H1 (cell line): ENCODE data around the gene GNG12. TPM values are rescaled to one million over a fixed set of nuclear protein-coding genes. Genes with fewer than 3 reads are reported as not detected.

Experiments used
- CBX5 ChIP-seq: fragments of 300-800, 300-1000 bp; sonication (generic); IDR thresholded peaks from 2 replicates; pipeline ENCODE4 v1.7.1; 2016; ENCODE audit warnings: antibody characterized with exemption, low read length, low read depth
- polyA plus RNA-seq, 7 experiments: library from polyadenylated mRNA; depleted of rRNA in 3 of 7; stranded (reverse) in 5 of 7; unstranded in 2 of 7; fragments of >200 nt in 5 of 7; fragments of 200-250 nt in 2 of 7; gene quantifications; 1 replicate in 5 of 7; 2 replicates in 1 of 7; 4 replicates in 1 of 7; pipeline versions ENCODE4 v1.2.1 to v1.2.3, GENCODE V29; 2011 to 2013; ENCODE audit warnings: missing spikeins in 2 of 7, mixed read lengths in 2 of 7
- total RNA-seq: library from RNA; stranded (reverse); fragmentation: NEBNext Ultra II Directional; extraction: Animal tissue kit (Norgen Biotek cat#: 25700); gene quantifications from 2 replicates; pipeline ENCODE4 v1.2.1, GENCODE V29; 2021
- TF ChIP-seq, protein P1 (sequence below), 3 experiments: IDR thresholded peaks; 1 replicate in 2 of 3; 2 replicates in 1 of 3; pipeline versions ENCODE4 v1.5.1 to v1.6.1; 2011; ENCODE audit warnings: low read length in 3 of 3, mild to moderate bottlenecking in 3 of 3, inconsistent platforms in 2 of 3, low read depth in 1 of 3, moderate library complexity in 1 of 3; ENCODE audit not compliant: insufficient read depth in 1 of 3; ENCODE audit errors: control extremely low read depth in 1 of 3

GNG12 gene
- total and polyA plus RNA-seq, 2 of the 8 experiments (the other 6 are each of a cell fraction or from before 2014, with no cell fraction given), result 11.4 to 35.8 TPM

DNA sequence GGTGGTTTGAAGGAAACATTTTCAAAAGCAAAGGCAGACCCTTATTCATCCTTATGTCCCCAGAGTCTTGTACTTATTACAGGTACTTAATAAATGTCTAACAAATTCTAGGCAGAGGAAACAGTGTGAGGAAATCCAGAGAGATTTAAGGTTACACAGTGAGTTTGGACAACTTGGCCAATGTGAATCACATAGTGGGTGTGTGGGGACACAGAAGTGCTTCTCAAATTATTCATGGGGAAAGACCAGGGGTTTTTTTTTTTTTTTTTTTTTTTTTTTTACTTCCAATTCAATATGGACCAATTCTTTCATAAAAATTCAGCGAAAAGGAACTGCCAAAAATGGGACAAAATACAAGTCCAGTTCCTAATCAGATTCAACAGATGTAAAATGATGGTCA, 15.1 kb downstream of the GNG12 start (continued):
- TF ChIP-seq, protein P1, sequence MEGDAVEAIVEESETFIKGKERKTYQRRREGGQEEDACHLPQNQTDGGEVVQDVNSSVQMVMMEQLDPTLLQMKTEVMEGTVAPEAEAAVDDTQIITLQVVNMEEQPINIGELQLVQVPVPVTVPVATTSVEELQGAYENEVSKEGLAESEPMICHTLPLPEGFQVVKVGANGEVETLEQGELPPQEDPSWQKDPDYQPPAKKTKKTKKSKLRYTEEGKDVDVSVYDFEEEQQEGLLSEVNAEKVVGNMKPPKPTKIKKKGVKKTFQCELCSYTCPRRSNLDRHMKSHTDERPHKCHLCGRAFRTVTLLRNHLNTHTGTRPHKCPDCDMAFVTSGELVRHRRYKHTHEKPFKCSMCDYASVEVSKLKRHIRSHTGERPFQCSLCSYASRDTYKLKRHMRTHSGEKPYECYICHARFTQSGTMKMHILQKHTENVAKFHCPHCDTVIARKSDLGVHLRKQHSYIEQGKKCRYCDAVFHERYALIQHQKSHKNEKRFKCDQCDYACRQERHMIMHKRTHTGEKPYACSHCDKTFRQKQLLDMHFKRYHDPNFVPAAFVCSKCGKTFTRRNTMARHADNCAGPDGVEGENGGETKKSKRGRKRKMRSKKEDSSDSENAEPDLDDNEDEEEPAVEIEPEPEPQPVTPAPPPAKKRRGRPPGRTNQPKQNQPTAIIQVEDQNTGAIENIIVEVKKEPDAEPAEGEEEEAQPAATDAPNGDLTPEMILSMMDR (IDR thresholded peaks at IDR 0.05; ENCODE audit: control extremely low read depth in 1 of 3, insufficient read depth in 1 of 3, low read depth in 1 of 3, low read length in 3 of 3), result no peak
- TF ChIP-seq CBX5, result no peak
- TF ChIP-seq, all 59 proteins: peak for 0
